ENCODE measurements around the gene OSBPL5.

GRCh38 chr11:3037945-3038271, 127.2 kb downstream of the OSBPL5 start:
- TF ChIP-seq CTCF (IDR thresholded peaks at IDR 0.05) (no peak), POLR2A (IDR thresholded peaks at IDR 0.05) (no peak)
